Activated naive CD8-positive, alpha-beta T cell treated with anti-CD3 and anti-CD28 coated beads for 36 hours (primary cell): ENCODE data around the gene CCDC90B. TPM values are rescaled to one million over a fixed set of nuclear protein-coding genes. Genes with fewer than 3 reads are reported as not detected.
"Not testable (repeated sequence)": the region's sequence is repeated elsewhere in the genome, so short reads cannot be mapped to it uniquely, and the experiment has no call there.

Experiments used
- DNase-seq: peaks from one replicate; pipeline ENCODE4 v3.0.0; 2021
- H3K27ac Mint-ChIP-seq: one replicate; pipeline ENCODE4 v1.8.0; 2022; ENCODE audit warnings: mild to moderate bottlenecking, moderate library complexity, mixed read lengths
- H3K27me3 Mint-ChIP-seq: one replicate; pipeline ENCODE4 v1.8.0; 2022; ENCODE audit warnings: mild to moderate bottlenecking, mixed read lengths
- H3K36me3 Mint-ChIP-seq: one replicate; pipeline ENCODE4 v1.8.0; 2021; ENCODE audit warnings: mild to moderate bottlenecking, mixed read lengths
- H3K4me1 Mint-ChIP-seq: one replicate; pipeline ENCODE4 v1.8.0; 2021; ENCODE audit warnings: mixed read lengths
- H3K4me3 Mint-ChIP-seq: one replicate; pipeline ENCODE4 v1.8.0; 2022; ENCODE audit warnings: mild to moderate bottlenecking, moderate library complexity, mixed read lengths
- H3K9me3 Mint-ChIP-seq: one replicate; pipeline ENCODE4 v1.8.0; 2022; ENCODE audit warnings: mixed read lengths
- total RNA-seq, 2 experiments: library from RNA; stranded (reverse); gene quantifications; one replicate each; pipeline ENCODE4 v1.2.3, GENCODE V29; 2021

Gene CCDC90B
- 10 to 100 TPM; 29.0 to 32.0 TPM for total RNA-seq

GRCh38 chr11:83285771-83286528, at the start of gene CCDC90B:
Gene CCDC90B (minus strand): TSS chr11:83286367. CDS start chr11:83285972, 395 bp downstream.
- DNase-seq, result peak; percentile 91
- peak within 1 kb of the TSS; percentile 83 for H3K4me3 Mint-ChIP-seq
- H3K9me3 Mint-ChIP-seq, result peaks cover 4% of the 10 kb centered on the region
- H3K27me3 Mint-ChIP-seq, result peaks cover 8% of the 10 kb centered on the region
- peak within 1 kb of the TSS; percentile 99 for H3K27ac Mint-ChIP-seq
- H3K4me1 Mint-ChIP-seq, result peaks cover 35% of the 10 kb centered on the region
- H3K36me3 Mint-ChIP-seq, result peaks cover 16% of the 10 kb centered on the region

- no peaks in the 10 kb centered on the region for H3K9me3 Mint-ChIP-seq
- H3K4me1 Mint-ChIP-seq, result no peaks in the 10 kb centered on the region
- no peak overlapping the region for H3K4me3 Mint-ChIP-seq
- no peak overlapping the region for H3K27ac Mint-ChIP-seq
- no peaks in the 10 kb centered on the region for H3K36me3 Mint-ChIP-seq
- no peaks in the 10 kb centered on the region for H3K27me3 Mint-ChIP-seq
- DNase-seq, result no peak
Measured at GRCh38 chr11:83335446-83336070, 49.4 kb upstream of the CCDC90B start.

- DNase-seq, result no peak
- Mint-ChIP-seq H3K36me3 (no peaks in the 10 kb centered on the region), H3K27me3 (peaks cover 5% of the 10 kb centered on the region), H3K9me3 (no peaks in the 10 kb centered on the region), H3K4me3 (no peak overlapping the region), H3K4me1 (no peaks in the 10 kb centered on the region), H3K27ac (no peak overlapping the region)
Measured at GRCh38 chr11:83330303-83330702, 44.1 kb upstream of the CCDC90B start.

GRCh38 chr11:83326326-83326725, 40.2 kb upstream of the CCDC90B start:
- H3K9me3 Mint-ChIP-seq, result no peaks in the 10 kb centered on the region
- H3K27ac Mint-ChIP-seq, result no peak overlapping the region
- no peak for DNase-seq
- H3K4me3 Mint-ChIP-seq, result no peak overlapping the region
- H3K36me3 Mint-ChIP-seq, result no peaks in the 10 kb centered on the region
- H3K4me1 Mint-ChIP-seq, result no peaks in the 10 kb centered on the region
- H3K27me3 Mint-ChIP-seq, result peaks cover 26% of the 10 kb centered on the region

- no peak overlapping the region for H3K4me3 Mint-ChIP-seq
- no peak for DNase-seq
- peaks cover 21% of the 10 kb centered on the region for H3K27me3 Mint-ChIP-seq
- no peaks in the 10 kb centered on the region for H3K9me3 Mint-ChIP-seq
- no peak overlapping the region for H3K27ac Mint-ChIP-seq
- H3K4me1 Mint-ChIP-seq, result no peaks in the 10 kb centered on the region
- H3K36me3 Mint-ChIP-seq, result peaks cover 1% of the 10 kb centered on the region
Measured at GRCh38 chr11:83319346-83319745, 33.2 kb upstream of the CCDC90B start.

GRCh38 chr11:83318931-83319330, 32.8 kb upstream of the CCDC90B start:
- H3K9me3 Mint-ChIP-seq, result no peaks in the 10 kb centered on the region
- no peaks in the 10 kb centered on the region for H3K4me1 Mint-ChIP-seq
- DNase-seq, result no peak
- H3K27me3 Mint-ChIP-seq, result peaks cover 18% of the 10 kb centered on the region
- H3K4me3 Mint-ChIP-seq, result no peak overlapping the region
- H3K27ac Mint-ChIP-seq, result no peak overlapping the region
- H3K36me3 Mint-ChIP-seq, result peaks cover 1% of the 10 kb centered on the region

- no peak for DNase-seq
- Mint-ChIP-seq H3K27me3 (peaks cover 10% of the 10 kb centered on the region), H3K27ac (no peak overlapping the region), H3K4me1 (no peaks in the 10 kb centered on the region), H3K4me3 (no peak overlapping the region), H3K36me3 (peaks cover 1% of the 10 kb centered on the region), H3K9me3 (no peaks in the 10 kb centered on the region)
Measured at GRCh38 chr11:83317757-83318690, 31.9 kb upstream of the CCDC90B start.

- H3K36me3 Mint-ChIP-seq, DNase-seq, H3K9me3 Mint-ChIP-seq, H3K27ac Mint-ChIP-seq, H3K4me3 Mint-ChIP-seq, H3K27me3 Mint-ChIP-seq, H3K4me1 Mint-ChIP-seq: not testable (repeated sequence)
Measured at GRCh38 chr11:83316897-83317268, 30.7 kb upstream of the CCDC90B start.

- H3K27ac Mint-ChIP-seq, DNase-seq, H3K4me1 Mint-ChIP-seq, H3K27me3 Mint-ChIP-seq, H3K36me3 Mint-ChIP-seq, H3K9me3 Mint-ChIP-seq, H3K4me3 Mint-ChIP-seq: not testable (repeated sequence)
Measured at GRCh38 chr11:83316143-83316896, 30.2 kb upstream of the CCDC90B start.

- H3K4me3 Mint-ChIP-seq, result no peak overlapping the region
- H3K36me3 Mint-ChIP-seq, result peaks cover 1% of the 10 kb centered on the region
- no peak overlapping the region for H3K27ac Mint-ChIP-seq
- DNase-seq, result no peak
- H3K27me3 Mint-ChIP-seq, result peaks cover 5% of the 10 kb centered on the region
- no peaks in the 10 kb centered on the region for H3K9me3 Mint-ChIP-seq
- H3K4me1 Mint-ChIP-seq, result no peaks in the 10 kb centered on the region
Measured at GRCh38 chr11:83312430-83312829, 26.3 kb upstream of the CCDC90B start.

GRCh38 chr11:83311701-83312100, 25.5 kb upstream of the CCDC90B start:
- peaks cover 1% of the 10 kb centered on the region for H3K36me3 Mint-ChIP-seq

GRCh38 chr11:83310718-83311117, 24.6 kb upstream of the CCDC90B start:
- Mint-ChIP-seq H3K9me3 (no peaks in the 10 kb centered on the region), H3K27me3 (peaks cover 5% of the 10 kb centered on the region), H3K4me1 (no peaks in the 10 kb centered on the region), H3K27ac (no peak overlapping the region), H3K36me3 (peaks cover 1% of the 10 kb centered on the region), H3K4me3 (no peak overlapping the region)
- DNase-seq, result no peak

More at GRCh38 chr11:83311701-83312100, 25.5 kb upstream of the CCDC90B start:
- Mint-ChIP-seq H3K27me3 (peaks cover 5% of the 10 kb centered on the region), H3K27ac (no peak overlapping the region), H3K9me3 (no peaks in the 10 kb centered on the region), H3K4me3 (no peak overlapping the region), H3K4me1 (no peaks in the 10 kb centered on the region)
- no peak for DNase-seq

GRCh38 chr11:83308536-83308935, 22.4 kb upstream of the CCDC90B start:
- H3K9me3 Mint-ChIP-seq, H3K4me1 Mint-ChIP-seq, H3K27ac Mint-ChIP-seq, H3K4me3 Mint-ChIP-seq, H3K27me3 Mint-ChIP-seq, H3K36me3 Mint-ChIP-seq, DNase-seq: not testable (repeated sequence)

- H3K36me3 Mint-ChIP-seq, result no peaks in the 10 kb centered on the region
- H3K4me1 Mint-ChIP-seq, result no peaks in the 10 kb centered on the region
- no peak overlapping the region for H3K27ac Mint-ChIP-seq
- H3K9me3 Mint-ChIP-seq, result no peaks in the 10 kb centered on the region
- H3K4me3 Mint-ChIP-seq, result no peak overlapping the region
- H3K27me3 Mint-ChIP-seq, result peaks cover 5% of the 10 kb centered on the region
- DNase-seq, result no peak
Measured at GRCh38 chr11:83306200-83307080, 20.3 kb upstream of the CCDC90B start.
